GM19035 (cell line): ENCODE results near the gene PCYT1B.
"Not testable (repeated sequence)": the region's sequence is repeated elsewhere in the genome, so short reads cannot be mapped to it uniquely, and the experiment has no call there.

ENCODE experiments used
- ATAC-seq: cut with Tn5 transposase; IDR thresholded peaks from one replicate; pipeline ENCODE4 v1.9.1; 2021; ENCODE audit not compliant: unreplicated experiment

The PCYT1B gene

GRCh38 chrX:24647257-24648058 lies at the start of gene PCYT1B:
Gene PCYT1B (minus strand): TSS chrX:24647347. CDS start chrX:24647105, 242 bp downstream.
- peak; percentile 100 for ATAC-seq

DNA sequence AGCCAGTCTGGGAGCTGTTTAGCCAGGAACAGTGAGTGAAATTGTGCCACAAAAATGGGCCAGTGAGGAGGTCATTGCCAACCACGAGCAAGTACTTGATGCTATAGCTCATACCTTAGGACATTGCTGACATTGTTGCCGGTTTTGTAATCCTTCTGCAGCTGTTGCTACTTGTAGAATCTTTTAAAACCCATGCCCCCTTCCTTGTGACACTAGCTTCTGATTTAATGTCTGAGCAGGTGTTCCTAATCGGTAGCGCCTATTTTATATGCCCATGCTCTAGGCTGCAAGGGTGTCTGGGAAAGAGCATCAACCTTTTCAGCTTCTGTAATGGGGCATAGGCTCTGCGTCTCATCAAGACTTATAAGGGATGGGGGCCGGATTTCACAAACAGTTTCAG lies 49.1 kb upstream of the PCYT1B start:
- ATAC-seq: no peak

- ATAC-seq: no peak
Measured at GRCh38 chrX:24694825-24695224, 47.7 kb upstream of the PCYT1B start.

DNA sequence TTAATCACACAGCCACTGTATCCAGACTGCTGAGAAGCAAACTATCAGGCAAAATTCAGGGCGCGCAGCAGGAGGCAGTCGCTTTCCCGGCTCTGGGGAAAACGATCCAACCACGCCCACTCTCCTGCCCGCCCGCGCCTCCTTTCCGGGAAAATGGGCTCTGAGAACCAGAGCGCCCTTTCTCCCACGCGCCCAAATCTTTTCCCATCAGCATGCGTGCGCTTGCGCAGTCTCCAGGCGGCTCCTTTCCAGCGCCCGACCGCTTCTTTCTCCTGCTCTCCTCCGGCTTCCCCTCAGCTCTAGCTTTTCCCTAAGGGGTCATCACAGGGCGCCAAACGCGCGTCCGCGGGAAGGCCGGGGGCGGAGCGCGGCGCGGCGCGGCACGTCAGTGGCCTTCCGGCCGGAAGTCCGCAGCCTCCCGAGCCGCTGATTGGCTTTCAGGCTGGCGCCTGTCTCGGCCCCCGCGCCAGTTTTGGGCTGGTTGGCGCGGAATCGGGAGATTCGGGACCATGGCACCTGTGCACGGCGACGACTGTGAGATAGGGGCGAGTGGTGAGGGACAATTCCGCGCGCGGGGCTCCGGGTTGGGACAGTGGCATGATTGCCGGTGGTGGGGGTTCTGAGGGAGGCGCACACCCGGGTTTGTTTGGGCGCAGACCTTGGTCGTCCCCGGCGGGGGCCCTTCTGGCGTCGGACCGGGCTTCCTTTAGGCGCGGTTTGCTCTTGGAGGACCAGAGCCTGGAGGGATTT lies 46.5 kb upstream of the PCYT1B start, which contains the start of gene POLA1:
Gene POLA1 (plus strand): TSS at position 466 of the 750 bp plus-strand sequence. CDS start 44 bp downstream, at position 510.
- ATAC-seq: peak; percentile 93

GRCh38 chrX:24692305-24692704 lies 45.2 kb upstream of the PCYT1B start:
- no peak for ATAC-seq

GRCh38 chrX:24684048-24684447 lies 36.9 kb upstream of the PCYT1B start:
- no peak for ATAC-seq

DNA sequence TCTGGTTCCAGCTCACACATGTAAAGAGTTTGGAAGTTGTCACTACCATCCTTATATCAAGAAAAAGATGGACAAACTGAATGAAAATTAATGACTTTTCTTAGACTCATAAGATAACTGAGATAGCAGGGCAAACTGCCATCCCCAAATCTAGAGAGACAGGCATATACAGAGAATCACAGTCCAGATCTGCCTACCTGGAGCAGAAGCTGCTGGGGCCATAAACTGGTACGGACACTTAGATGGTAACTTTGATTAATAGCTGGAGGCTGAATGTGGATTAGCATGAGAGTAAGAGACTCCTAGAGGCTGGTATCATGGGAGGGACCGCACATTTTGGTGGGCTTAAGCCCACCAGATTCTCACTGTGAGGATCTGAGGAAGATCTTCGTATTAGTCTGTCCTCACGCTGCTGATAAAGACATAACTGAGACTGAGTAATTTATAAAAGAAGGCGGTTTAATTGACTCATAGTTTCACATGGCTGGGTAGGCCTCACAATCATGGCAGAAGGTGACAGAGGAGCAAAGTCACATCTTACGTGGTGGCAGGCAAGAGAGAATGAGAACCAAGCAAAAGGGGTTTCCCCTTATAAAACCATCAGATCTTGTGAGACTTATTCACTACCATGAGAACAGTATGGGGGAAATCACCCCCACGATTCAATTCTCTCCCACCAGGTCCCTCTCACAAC lies 35.7 kb upstream of the PCYT1B start:
- no peak for ATAC-seq

GRCh38 chrX:24676403-24677024 lies 29.4 kb upstream of the PCYT1B start:
- no peak for ATAC-seq

- ATAC-seq: no peak
Measured at GRCh38 chrX:24673424-24673823, 26.3 kb upstream of the PCYT1B start.

DNA sequence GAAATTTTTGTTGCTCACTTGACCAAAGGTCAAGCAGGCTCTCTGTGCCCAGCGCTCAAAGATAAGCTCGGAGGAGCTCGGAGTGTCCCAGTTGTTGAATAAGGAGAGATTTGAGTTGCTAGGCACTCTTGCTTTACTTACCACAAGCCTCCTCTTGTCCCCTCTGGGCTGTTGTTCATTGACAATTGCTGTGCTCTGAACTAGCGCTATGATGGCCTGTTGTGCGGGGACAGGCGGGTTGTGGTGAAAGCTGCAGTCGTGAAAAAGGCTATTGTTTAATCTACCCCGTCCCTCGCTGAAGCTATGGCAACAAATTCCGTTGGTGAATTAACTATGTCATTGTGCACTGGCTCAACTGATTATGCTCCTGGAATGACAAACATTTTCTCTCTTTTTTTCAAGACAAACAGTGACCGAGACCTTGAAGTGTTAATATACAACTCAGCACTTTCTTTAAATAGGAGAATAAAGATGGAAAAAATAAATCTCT lies 25.6 kb upstream of the PCYT1B start:
- ATAC-seq: no peak

DNA sequence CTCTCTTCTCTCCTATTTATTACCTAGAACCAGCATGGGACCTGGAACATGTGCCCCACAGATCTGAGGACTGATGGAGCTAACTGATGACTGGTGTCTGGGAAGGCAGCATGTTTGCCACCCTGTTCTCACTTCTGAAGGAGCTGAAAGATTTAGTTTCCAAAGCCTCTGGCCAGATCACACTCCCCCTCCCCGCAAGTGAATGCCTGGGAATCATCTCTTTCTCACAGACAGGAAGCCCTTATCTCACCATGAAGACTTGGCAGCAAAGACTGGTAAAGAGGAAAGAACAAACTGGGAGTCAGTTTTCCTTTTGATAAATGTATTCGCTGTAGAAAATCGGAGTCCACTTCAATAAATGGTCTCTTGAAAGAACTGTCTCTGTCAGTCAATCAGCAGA lies 21.0 kb upstream of the PCYT1B start:
- no peak for ATAC-seq

DNA sequence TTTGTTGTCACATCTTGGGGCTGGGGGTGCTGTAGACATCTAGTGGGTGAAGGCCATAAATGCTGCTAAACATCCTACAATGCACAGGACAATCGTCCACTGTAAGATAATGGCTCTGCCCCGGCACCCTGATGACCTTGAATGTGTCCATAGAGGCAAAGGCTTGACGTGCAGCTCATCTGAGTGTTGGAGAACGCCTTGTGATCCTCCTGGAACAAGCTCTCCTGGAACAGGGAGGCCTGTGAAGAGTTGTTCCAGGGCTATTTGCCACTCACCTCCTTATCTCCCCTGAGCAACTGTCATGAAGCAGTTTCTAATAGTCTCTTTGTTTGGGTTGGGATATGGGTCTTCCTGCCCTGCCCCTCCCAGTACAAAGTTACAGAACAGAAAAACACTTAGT lies 15.2 kb upstream of the PCYT1B start:
- no peak for ATAC-seq

DNA sequence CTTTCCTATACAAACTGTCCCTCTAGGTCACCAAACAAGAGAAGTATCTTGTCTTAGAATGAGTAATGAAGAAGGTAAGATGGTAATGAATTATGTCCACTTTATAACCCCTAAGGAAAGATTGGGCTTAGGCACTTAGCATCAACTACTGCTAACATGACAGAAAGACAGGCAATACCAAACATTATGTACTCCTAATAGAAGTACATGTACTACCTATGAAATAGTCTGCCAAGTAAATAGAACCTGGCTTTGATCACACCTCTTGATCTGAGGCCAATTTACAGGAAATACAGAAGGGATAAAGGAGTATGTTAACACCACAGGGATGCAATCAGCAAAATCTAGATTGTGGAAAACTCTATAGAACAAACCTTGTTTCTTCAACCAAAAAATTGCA lies 14.1 kb upstream of the PCYT1B start:
- no peak for ATAC-seq

DNA sequence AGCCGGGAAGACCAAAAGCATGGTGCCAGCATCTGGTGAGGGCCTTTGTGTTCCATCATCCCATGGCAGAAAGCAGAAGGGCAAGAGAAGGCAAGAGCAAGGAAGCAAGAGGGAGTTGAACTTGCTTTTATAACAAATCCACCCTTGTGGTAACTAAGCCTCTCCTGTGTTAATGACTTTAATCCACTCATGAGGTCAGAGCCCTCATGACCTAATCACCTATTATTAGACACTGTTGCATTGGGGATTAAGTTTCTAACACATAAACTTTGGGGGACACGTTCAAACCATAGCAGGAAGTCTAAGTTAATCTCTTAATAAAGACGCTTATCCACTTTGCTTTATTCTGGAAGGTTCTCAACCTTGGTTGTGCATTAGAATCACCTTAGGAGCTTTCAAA lies 12.5 kb upstream of the PCYT1B start:
- no peak for ATAC-seq

DNA sequence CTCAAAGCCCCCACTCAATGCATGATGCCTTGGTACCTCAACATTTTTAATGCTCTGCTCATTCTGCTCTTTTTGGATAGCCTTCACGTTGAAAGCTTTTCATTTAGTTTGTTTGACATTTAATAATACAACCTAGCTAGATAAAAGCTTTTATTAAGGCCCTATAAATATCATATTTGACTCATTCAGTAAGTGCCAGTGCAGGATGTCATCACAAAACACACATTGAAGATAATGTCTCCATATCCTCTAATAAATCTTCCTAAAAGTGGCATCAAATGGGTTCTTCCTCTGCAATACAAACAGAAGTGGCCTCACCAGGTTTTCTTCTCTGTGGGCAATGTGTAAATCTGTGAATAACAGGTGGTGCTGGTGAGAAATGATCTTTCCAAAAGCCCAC lies 12.0 kb upstream of the PCYT1B start:
- no peak for ATAC-seq

DNA sequence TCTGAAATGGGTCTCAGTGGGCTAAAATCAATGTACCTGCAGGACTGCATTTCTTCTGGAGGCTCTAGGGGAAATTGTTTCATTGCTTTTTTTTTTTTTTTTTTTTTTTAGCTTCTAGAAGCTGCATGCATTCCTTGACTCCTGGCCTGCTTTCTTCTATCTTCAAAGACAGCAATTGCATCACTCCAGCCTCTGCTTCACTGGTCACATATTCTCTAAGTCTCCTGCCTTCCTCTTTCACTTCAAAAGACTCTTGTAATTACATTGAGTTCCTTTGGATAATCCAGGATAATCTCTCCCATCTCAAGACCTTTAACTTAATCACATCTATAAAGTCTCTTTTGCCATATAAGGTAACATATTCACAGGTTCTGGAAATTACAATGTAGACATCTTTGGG lies 11.3 kb upstream of the PCYT1B start:
- ATAC-seq: no peak

DNA sequence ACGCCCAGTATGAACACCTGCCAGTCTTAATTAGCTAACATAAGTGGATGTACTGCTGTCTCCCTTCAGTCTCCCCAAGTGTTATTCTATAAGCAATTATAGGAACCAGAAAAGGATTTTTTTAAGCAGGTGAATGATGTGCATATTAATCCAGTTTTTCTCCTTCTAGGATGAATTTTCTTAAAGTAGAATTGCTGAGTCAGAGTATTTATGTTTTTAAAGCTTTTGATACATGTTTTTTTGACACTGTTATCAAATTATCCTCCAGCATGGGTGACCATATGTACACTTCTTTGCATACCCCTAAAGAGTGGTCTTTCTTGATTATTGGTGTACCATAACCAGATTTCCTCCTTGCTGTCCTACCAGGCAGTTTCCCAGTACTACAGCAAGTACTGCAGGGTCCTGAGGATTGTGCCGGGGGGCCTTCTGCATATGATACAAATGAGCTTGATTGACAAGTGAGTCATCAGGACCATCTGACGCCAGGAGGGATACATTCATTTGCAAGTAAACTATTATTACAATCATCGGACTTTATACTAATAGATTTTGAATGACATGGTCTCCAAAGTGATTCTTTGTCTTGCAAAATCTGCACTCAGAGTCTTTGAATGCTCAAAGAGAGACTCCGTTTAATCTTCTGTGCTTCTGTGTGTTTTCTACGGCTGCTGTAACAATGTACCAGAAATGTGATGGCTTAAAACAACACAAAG lies 10.7 kb upstream of the PCYT1B start:
- ATAC-seq: no peak

DNA sequence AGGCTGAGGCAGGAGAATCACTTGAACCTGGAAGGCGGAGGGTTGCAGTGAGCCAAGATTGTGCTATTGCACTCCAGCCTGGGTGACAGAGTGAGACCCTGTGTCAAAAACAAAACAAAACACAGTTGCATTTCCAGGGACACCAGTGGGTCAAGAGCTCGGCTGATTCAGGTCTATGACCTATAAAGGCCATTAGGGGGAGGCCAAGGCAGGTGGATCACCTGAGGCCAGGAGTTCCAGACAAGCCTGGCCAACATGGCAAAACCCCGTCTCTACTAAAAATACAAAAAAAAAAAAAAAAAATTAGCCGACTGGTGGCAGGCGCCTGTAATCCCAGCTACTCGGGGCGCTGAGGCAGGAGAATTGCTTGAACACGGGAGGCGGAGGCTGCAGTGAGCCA lies 8.5 kb upstream of the PCYT1B start:
- not testable (repeated sequence) for ATAC-seq

GRCh38 chrX:24651783-24652182 lies 4.6 kb upstream of the PCYT1B start:
- ATAC-seq: no peak

- no peak for ATAC-seq
Measured at GRCh38 chrX:24648495-24648894, 1.3 kb upstream of the PCYT1B start.
